ENCODE measurements around the gene LBH.

GRCh38 chr2:30268296-30268871 lies 37.0 kb downstream of the LBH start:
- TF ChIP-seq POLR2A (IDR thresholded peaks at IDR 0.05; ENCODE audit: borderline replicate concordance, extremely low read depth, insufficient read depth, insufficient read length) (no peak), ATF3 (IDR thresholded peaks at IDR 0.05) (no peak), CTCF (IDR thresholded peaks at IDR 0.05 in 2 of 3, conservative IDR thresholded peaks at IDR 0.05 in 1 of 3; ENCODE audit: borderline replicate concordance in 1 of 3, insufficient read depth in 1 of 3, low read depth in 2 of 3, low read length in 2 of 3) (no peak), POLR2AphosphoS5 (IDR thresholded peaks at IDR 0.05; ENCODE audit: low read depth, low read length) (no peak), EGR1 (IDR thresholded peaks at IDR 0.05; ENCODE audit: low read depth) (no peak), REST (IDR thresholded peaks at IDR 0.05; ENCODE audit: low read depth) (no peak), ELF1 (IDR thresholded peaks at IDR 0.05; ENCODE audit: borderline replicate concordance, low read depth) (no peak), JUND (IDR thresholded peaks at IDR 0.05) (no peak)
